ENCODE results near the gene TMEM163.

The TMEM163 gene

GRCh38 chr2:134537702-134538101, 181.1 kb downstream of the TMEM163 start:
- Histone ChIP-seq H3K9ac (ENCODE audit: low read length) (no peak overlapping the region), H3K36me3 (ENCODE audit: insufficient read depth, low read length) (no peaks in the 10 kb centered on the region), H3K4me3 (ENCODE audit: low read depth in 1 of 2, low read length in 2 of 2) (no peak overlapping the region), H3K9me3 (ENCODE audit: low read length) (no peaks in the 10 kb centered on the region), H3K27ac (ENCODE audit: low read depth, low read length) (no peak overlapping the region), H3K4me1 (ENCODE audit: insufficient read depth, low read length) (no peaks in the 10 kb centered on the region), H3K27me3 (ENCODE audit: control insufficient read depth in 1 of 2, insufficient read depth in 2 of 2, low read length in 2 of 2) (no peaks in the 10 kb centered on the region)

- H3K36me3 ChIP-seq (ENCODE audit: insufficient read depth, low read length), result no peaks in the 10 kb centered on the region
- H3K9ac ChIP-seq (ENCODE audit: low read length), result no peak overlapping the region
- H3K9me3 ChIP-seq (ENCODE audit: low read length), result no peaks in the 10 kb centered on the region
- no peaks in the 10 kb centered on the region for H3K27me3 ChIP-seq (ENCODE audit: control insufficient read depth in 1 of 2, insufficient read depth in 2 of 2, low read length in 2 of 2)
- H3K4me1 ChIP-seq (ENCODE audit: insufficient read depth, low read length), result no peaks in the 10 kb centered on the region
- no peak overlapping the region for H3K4me3 ChIP-seq (ENCODE audit: low read depth in 1 of 2, low read length in 2 of 2)
- H3K27ac ChIP-seq (ENCODE audit: low read depth, low read length), result no peak overlapping the region
These were observed 181.7 kb downstream of the TMEM163 start for GRCh38 chr2:134537121-134537520.

GRCh38 chr2:134536296-134536695, 182.5 kb downstream of the TMEM163 start:
- Histone ChIP-seq H3K9me3 (ENCODE audit: low read length) (no peaks in the 10 kb centered on the region), H3K27me3 (ENCODE audit: control insufficient read depth in 1 of 2, insufficient read depth in 2 of 2, low read length in 2 of 2) (no peaks in the 10 kb centered on the region), H3K27ac (ENCODE audit: low read depth, low read length) (no peak overlapping the region), H3K36me3 (ENCODE audit: insufficient read depth, low read length) (no peaks in the 10 kb centered on the region), H3K9ac (ENCODE audit: low read length) (no peak overlapping the region), H3K4me1 (ENCODE audit: insufficient read depth, low read length) (no peaks in the 10 kb centered on the region), H3K4me3 (ENCODE audit: low read depth in 1 of 2, low read length in 2 of 2) (no peak overlapping the region)

DNA sequence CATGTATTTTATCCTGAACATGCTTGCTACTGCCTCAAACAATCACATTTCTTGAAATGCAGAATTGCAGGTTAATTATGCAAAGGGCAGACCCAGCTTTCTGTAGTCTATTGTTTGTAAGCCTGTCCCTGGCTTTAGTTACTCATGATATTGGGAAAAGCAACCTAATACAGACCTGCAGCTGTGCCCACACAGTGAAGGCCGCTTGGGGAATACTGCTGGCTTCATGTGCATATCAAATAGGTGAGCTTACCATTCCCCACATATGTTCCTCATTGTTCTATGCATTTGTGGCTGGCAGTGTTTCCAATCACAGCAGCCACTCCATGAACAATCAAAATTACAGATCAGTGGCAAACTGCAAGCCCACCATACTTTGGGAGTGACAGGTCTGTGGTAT, 186.3 kb downstream of the TMEM163 start:
- Histone ChIP-seq H3K27ac (ENCODE audit: low read depth, low read length) (no peak overlapping the region), H3K36me3 (ENCODE audit: insufficient read depth, low read length) (no peaks in the 10 kb centered on the region), H3K4me3 (ENCODE audit: low read depth in 1 of 2, low read length in 2 of 2) (no peak overlapping the region), H3K9me3 (ENCODE audit: low read length) (no peaks in the 10 kb centered on the region), H3K4me1 (ENCODE audit: insufficient read depth, low read length) (no peaks in the 10 kb centered on the region), H3K27me3 (ENCODE audit: control insufficient read depth in 1 of 2, insufficient read depth in 2 of 2, low read length in 2 of 2) (no peaks in the 10 kb centered on the region), H3K9ac (ENCODE audit: low read length) (no peak overlapping the region)

DNA sequence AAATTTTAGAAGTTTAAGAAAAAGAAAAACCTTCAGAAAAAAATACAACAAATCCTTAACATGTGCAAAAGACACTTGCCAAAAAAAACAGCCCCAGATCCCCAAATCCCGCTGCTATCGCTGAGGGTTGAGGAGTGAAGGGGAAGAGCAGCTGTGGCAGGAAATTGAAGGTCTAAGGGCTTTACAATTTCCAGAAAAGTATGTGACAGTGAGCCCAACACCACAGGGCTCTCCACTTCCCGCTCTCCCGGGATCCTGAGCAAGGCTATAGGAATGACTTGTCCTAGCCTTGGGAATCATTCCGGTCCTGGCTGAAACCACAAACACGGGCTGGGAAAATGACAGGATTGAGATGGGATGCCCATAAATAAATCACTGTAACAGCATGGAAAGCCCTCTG, 191.4 kb downstream of the TMEM163 start:
- H3K4me1 ChIP-seq (ENCODE audit: insufficient read depth, low read length), result no peaks in the 10 kb centered on the region
- no peaks in the 10 kb centered on the region for H3K36me3 ChIP-seq (ENCODE audit: insufficient read depth, low read length)
- no peaks in the 10 kb centered on the region for H3K27me3 ChIP-seq (ENCODE audit: control insufficient read depth in 1 of 2, insufficient read depth in 2 of 2, low read length in 2 of 2)
- H3K4me3 ChIP-seq (ENCODE audit: low read depth in 1 of 2, low read length in 2 of 2), result no peak overlapping the region
- no peak overlapping the region for H3K9ac ChIP-seq (ENCODE audit: low read length)
- H3K27ac ChIP-seq (ENCODE audit: low read depth, low read length), result no peak overlapping the region
- H3K9me3 ChIP-seq (ENCODE audit: low read length), result no peaks in the 10 kb centered on the region

- no peaks in the 10 kb centered on the region for H3K36me3 ChIP-seq (ENCODE audit: insufficient read depth, low read length)
- H3K9ac ChIP-seq (ENCODE audit: low read length), result no peak overlapping the region
These were observed 196.0 kb downstream of the TMEM163 start for GRCh38 chr2:134522496-134523455.

GRCh38 chr2:134518101-134518500, 200.7 kb downstream of the TMEM163 start:
- Histone ChIP-seq H3K9me3 (ENCODE audit: low read length) (no peaks in the 10 kb centered on the region), H3K36me3 (ENCODE audit: insufficient read depth, low read length) (no peaks in the 10 kb centered on the region), H3K27me3 (ENCODE audit: control insufficient read depth in 1 of 2, insufficient read depth in 2 of 2, low read length in 2 of 2) (no peaks in the 10 kb centered on the region), H3K4me3 (ENCODE audit: low read depth in 1 of 2, low read length in 2 of 2) (no peak overlapping the region), H3K27ac (ENCODE audit: low read depth, low read length) (no peak overlapping the region), H3K9ac (ENCODE audit: low read length) (no peak overlapping the region), H3K4me1 (ENCODE audit: insufficient read depth, low read length) (no peaks in the 10 kb centered on the region)

More at GRCh38 chr2:134522496-134523455, 196.0 kb downstream of the TMEM163 start:
- Histone ChIP-seq H3K4me1 (ENCODE audit: insufficient read depth, low read length) (no peaks in the 10 kb centered on the region), H3K9me3 (ENCODE audit: low read length) (no peaks in the 10 kb centered on the region), H3K27me3 (ENCODE audit: control insufficient read depth in 1 of 2, insufficient read depth in 2 of 2, low read length in 2 of 2) (no peaks in the 10 kb centered on the region), H3K27ac (ENCODE audit: low read depth, low read length) (no peak overlapping the region), H3K4me3 (ENCODE audit: low read depth in 1 of 2, low read length in 2 of 2) (no peak overlapping the region)

GRCh38 chr2:134515137-134515536, 203.7 kb downstream of the TMEM163 start:
- Histone ChIP-seq H3K27me3 (ENCODE audit: control insufficient read depth in 1 of 2, insufficient read depth in 2 of 2, low read length in 2 of 2) (no peaks in the 10 kb centered on the region), H3K27ac (ENCODE audit: low read depth, low read length) (no peak overlapping the region), H3K9ac (ENCODE audit: low read length) (no peak overlapping the region), H3K4me3 (ENCODE audit: low read depth in 1 of 2, low read length in 2 of 2) (no peak overlapping the region), H3K9me3 (ENCODE audit: low read length) (no peaks in the 10 kb centered on the region), H3K36me3 (ENCODE audit: insufficient read depth, low read length) (no peaks in the 10 kb centered on the region), H3K4me1 (ENCODE audit: insufficient read depth, low read length) (no peaks in the 10 kb centered on the region)

DNA sequence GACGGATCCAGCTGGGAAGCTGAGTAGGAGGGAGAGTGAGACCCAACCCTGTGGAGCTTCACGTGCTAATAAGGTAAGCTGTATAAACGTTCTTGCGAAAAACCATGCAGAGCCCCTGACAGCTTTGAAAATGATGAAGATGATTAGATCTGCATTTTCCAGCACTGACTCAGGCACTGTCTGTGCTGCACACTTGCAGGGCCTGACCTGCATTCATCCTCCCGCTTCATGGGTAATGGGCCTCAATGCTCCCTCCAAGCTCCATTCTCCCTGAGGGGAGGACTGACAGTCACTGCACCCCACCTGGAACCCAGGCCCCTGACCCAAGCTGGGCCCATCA, 205.4 kb downstream of the TMEM163 start:
- Histone ChIP-seq H3K9me3 (ENCODE audit: low read length) (no peaks in the 10 kb centered on the region), H3K27me3 (ENCODE audit: control insufficient read depth in 1 of 2, insufficient read depth in 2 of 2, low read length in 2 of 2) (no peaks in the 10 kb centered on the region), H3K27ac (ENCODE audit: low read depth, low read length) (no peak overlapping the region), H3K9ac (ENCODE audit: low read length) (no peak overlapping the region), H3K4me1 (ENCODE audit: insufficient read depth, low read length) (no peaks in the 10 kb centered on the region), H3K4me3 (ENCODE audit: low read depth in 1 of 2, low read length in 2 of 2) (no peak overlapping the region), H3K36me3 (ENCODE audit: insufficient read depth, low read length) (no peaks in the 10 kb centered on the region)

GRCh38 chr2:134512734-134513464, 205.9 kb downstream of the TMEM163 start:
- Histone ChIP-seq H3K4me3 (ENCODE audit: low read depth in 1 of 2, low read length in 2 of 2) (no peak overlapping the region), H3K4me1 (ENCODE audit: insufficient read depth, low read length) (no peaks in the 10 kb centered on the region), H3K9me3 (ENCODE audit: low read length) (no peaks in the 10 kb centered on the region), H3K36me3 (ENCODE audit: insufficient read depth, low read length) (no peaks in the 10 kb centered on the region), H3K27me3 (ENCODE audit: control insufficient read depth in 1 of 2, insufficient read depth in 2 of 2, low read length in 2 of 2) (no peaks in the 10 kb centered on the region), H3K27ac (ENCODE audit: low read depth, low read length) (no peak overlapping the region), H3K9ac (ENCODE audit: low read length) (no peak overlapping the region)

DNA sequence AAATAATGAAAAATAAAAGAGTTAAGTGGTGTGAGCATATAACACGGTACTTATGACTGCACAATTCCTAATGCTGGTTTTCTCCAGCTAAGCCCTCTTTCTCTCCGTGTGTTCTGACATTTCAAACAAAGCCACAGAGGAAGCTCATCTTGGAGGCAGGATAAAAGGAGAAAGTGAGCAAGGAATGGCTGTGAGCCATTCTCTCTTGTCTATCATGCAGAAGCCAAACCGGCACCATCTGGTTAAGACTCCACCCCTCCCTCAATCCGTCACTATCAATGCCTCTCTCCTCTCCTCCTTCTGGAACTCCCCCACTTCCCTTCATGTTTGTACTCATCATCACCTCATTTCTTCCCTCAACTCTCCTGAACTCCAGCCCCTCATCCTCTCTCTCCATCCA, 210.4 kb downstream of the TMEM163 start:
- Histone ChIP-seq H3K4me3 (ENCODE audit: low read depth in 1 of 2, low read length in 2 of 2) (no peak overlapping the region), H3K27ac (ENCODE audit: low read depth, low read length) (no peak overlapping the region), H3K4me1 (ENCODE audit: insufficient read depth, low read length) (no peaks in the 10 kb centered on the region), H3K27me3 (ENCODE audit: control insufficient read depth in 1 of 2, insufficient read depth in 2 of 2, low read length in 2 of 2) (no peaks in the 10 kb centered on the region), H3K9me3 (ENCODE audit: low read length) (no peaks in the 10 kb centered on the region), H3K9ac (ENCODE audit: low read length) (no peak overlapping the region), H3K36me3 (ENCODE audit: insufficient read depth, low read length) (no peaks in the 10 kb centered on the region)

Measured in muscle layer of colon (tissue), 2 donors.